ENCODE results near the gene HIVEP1.

GRCh38 chr6:11999246-11999645, 12.9 kb upstream of the HIVEP1 start:
- TF ChIP-seq EZH2 (IDR thresholded peaks at IDR 0.05) (no peak), FOXP2 (optimal IDR thresholded peaks at IDR 0.05; ENCODE audit: control extremely low read depth, extremely low read length, insufficient read depth) (no peak), POLR2AphosphoS5 (IDR thresholded peaks at IDR 0.05; ENCODE audit: borderline replicate concordance, low read depth, low read length) (no peak)
